Measurements from ENCODE around the gene SUCO. TPM values are rescaled to one million over a fixed set of nuclear protein-coding genes. Genes with fewer than 3 reads are reported as not detected.
"Not testable (repeated sequence)": the region's sequence is repeated elsewhere in the genome, so short reads cannot be mapped to it uniquely, and the experiment has no call there.

Gene SUCO
- total RNA-seq, 2 experiments from 2014 or later: 18.9 to 21.8 TPM

- DNase-seq: peak; percentile 7
- peak overlapping the region; percentile 76 for H3K27ac Mint-ChIP-seq
Measured at GRCh38 chr1:172566196-172566997, 33.4 kb downstream of the SUCO start.

DNA sequence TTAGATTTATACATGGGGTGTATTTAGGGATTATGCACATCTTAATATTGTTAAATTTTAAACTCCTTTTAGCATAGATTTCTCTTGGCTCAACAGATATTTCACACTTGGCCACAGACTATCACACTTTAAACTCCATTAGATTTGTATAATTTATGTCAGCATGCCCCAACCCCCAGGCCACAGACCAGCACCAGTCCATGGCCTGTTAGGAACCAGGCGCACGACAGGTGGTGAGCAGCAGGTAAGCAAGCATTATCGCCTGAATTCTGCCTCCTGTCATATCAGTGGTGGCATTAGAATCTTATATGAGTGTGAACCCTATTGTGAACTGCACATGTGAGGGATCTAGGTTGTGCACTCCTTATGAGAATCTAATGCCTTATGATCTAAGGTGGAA, 34.8 kb downstream of the SUCO start:
- DNase-seq: no peak
- H3K27me3 Mint-ChIP-seq: no peaks in the 10 kb centered on the region
- peaks cover 4% of the 10 kb centered on the region for H3K9me3 Mint-ChIP-seq
- H3K27ac Mint-ChIP-seq: no peak overlapping the region
- peaks cover 43% of the 10 kb centered on the region for H3K36me3 Mint-ChIP-seq
- H3K4me3 Mint-ChIP-seq: no peak overlapping the region
- peaks cover 10% of the 10 kb centered on the region for H3K4me1 Mint-ChIP-seq

More at GRCh38 chr1:172566196-172566997, 33.4 kb downstream of the SUCO start:
- Mint-ChIP-seq H3K9me3 (peaks cover 4% of the 10 kb centered on the region), H3K36me3 (peaks cover 47% of the 10 kb centered on the region), H3K4me1 (peaks cover 12% of the 10 kb centered on the region), H3K4me3 (no peak overlapping the region), H3K27me3 (no peaks in the 10 kb centered on the region)

GRCh38 chr1:172574080-172574479, 41.1 kb downstream of the SUCO start:
- no peak overlapping the region for H3K4me3 Mint-ChIP-seq
- H3K27me3 Mint-ChIP-seq: no peaks in the 10 kb centered on the region
- no peak overlapping the region for H3K27ac Mint-ChIP-seq
- no peak for DNase-seq
- no peaks in the 10 kb centered on the region for H3K4me1 Mint-ChIP-seq
- peaks cover 4% of the 10 kb centered on the region for H3K9me3 Mint-ChIP-seq
- H3K36me3 Mint-ChIP-seq: peaks cover 26% of the 10 kb centered on the region

GRCh38 chr1:172578586-172578985, 45.6 kb downstream of the SUCO start:
- peaks cover 13% of the 10 kb centered on the region for H3K36me3 Mint-ChIP-seq
- H3K4me3 Mint-ChIP-seq: no peak overlapping the region
- no peak overlapping the region for H3K27ac Mint-ChIP-seq
- no peaks in the 10 kb centered on the region for H3K27me3 Mint-ChIP-seq
- no peaks in the 10 kb centered on the region for H3K9me3 Mint-ChIP-seq
- no peak for DNase-seq
- peaks cover 10% of the 10 kb centered on the region for H3K4me1 Mint-ChIP-seq

DNA sequence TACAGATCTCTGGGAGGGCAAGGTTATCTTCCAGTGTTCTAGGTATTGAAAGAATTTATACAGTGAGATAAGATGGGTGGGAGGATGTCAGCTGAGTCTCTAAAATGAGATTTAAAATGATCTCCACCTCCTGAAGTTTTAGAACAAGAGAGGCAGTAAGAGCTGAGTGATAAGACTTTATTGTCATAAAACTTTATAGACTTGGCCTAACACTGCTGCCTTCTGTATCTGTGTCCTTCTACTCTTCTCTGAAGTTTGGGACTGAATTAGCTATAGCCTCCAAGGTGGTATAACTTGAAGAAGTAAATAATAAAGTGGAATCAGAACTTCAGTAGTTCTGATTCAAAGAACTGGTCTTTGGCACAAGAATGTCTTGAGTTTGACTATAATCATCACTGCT, 48.3 kb downstream of the SUCO start:
- Mint-ChIP-seq H3K27me3 (no peaks in the 10 kb centered on the region), H3K9me3 (no peaks in the 10 kb centered on the region), H3K4me1 (peaks cover 17% of the 10 kb centered on the region), H3K4me3 (no peak overlapping the region), H3K36me3 (peaks cover 10% of the 10 kb centered on the region), H3K27ac (no peak overlapping the region)
- no peak for DNase-seq

DNA sequence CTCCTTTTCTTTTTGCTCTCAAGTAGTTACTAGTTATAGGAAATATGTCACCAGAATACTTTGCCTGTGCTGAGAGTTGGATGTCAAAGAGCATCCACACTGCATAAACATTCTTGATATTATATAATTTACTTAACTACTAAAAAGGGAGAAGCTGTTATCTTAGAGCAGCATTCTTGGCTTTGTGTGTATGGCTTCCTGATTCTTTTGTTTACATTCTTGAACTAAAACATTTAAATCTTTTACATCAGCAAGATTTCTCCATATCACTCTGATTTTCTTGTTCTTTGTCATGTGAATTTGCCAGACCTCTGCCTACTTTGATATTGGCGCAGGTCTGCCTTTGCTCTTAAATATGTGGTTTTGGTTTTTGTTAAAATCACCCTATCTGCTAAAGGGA, 48.8 kb downstream of the SUCO start:
- Mint-ChIP-seq H3K4me3 (no peak overlapping the region), H3K4me1 (peaks cover 17% of the 10 kb centered on the region), H3K36me3 (peaks cover 10% of the 10 kb centered on the region), H3K27me3 (no peaks in the 10 kb centered on the region), H3K9me3 (no peaks in the 10 kb centered on the region), H3K27ac (no peak overlapping the region)
- DNase-seq: no peak

DNA sequence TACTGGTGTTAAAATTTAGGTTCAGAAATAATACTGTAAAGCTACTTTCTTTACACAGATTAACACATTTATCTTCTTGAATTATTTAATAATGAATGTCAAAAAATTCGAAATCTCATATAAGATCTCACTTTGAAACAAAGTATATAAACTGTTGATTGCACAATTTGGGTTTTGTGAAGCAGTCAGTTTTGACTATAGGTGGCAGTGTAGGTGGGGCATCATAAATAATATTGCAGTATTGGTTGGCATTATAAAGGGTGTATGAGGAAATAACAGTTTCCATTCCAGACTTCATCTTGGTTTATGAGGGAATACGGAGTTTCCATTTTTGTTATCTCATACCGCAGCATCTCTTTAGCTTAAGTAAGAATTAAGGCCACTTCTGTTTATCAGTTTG, 49.9 kb downstream of the SUCO start:
- Mint-ChIP-seq H3K4me1 (peaks cover 17% of the 10 kb centered on the region), H3K27me3 (no peaks in the 10 kb centered on the region), H3K4me3 (no peak overlapping the region), H3K36me3 (peaks cover 13% of the 10 kb centered on the region), H3K27ac (no peak overlapping the region), H3K9me3 (no peaks in the 10 kb centered on the region)
- DNase-seq: no peak

DNA sequence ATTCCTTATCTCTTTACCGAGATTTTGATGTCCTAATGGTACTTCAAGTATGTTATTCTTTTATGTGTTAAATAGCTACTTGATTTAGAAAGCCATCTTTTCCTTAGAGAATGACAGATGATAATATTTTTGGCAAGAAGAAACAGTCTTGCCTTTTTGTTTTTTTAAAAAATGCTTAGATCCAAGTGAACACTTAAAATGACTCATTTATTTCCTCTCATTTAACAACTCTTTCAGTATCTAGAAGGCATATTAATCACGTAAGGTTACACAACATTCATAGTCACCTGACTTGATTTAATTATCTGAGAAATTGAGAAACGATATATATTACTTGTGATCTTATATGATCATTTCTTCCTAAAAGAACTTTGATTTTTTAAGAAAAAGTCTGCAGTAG, 52.4 kb downstream of the SUCO start:
- peaks cover 36% of the 10 kb centered on the region for H3K4me1 Mint-ChIP-seq
- H3K27me3 Mint-ChIP-seq: no peaks in the 10 kb centered on the region
- no peak for DNase-seq
- H3K27ac Mint-ChIP-seq: no peak overlapping the region
- peaks cover 27% of the 10 kb centered on the region for H3K36me3 Mint-ChIP-seq
- no peak overlapping the region for H3K4me3 Mint-ChIP-seq
- H3K9me3 Mint-ChIP-seq: no peaks in the 10 kb centered on the region

GRCh38 chr1:172585861-172586260, 52.9 kb downstream of the SUCO start:
- Mint-ChIP-seq H3K27ac (no peak overlapping the region), H3K9me3 (no peaks in the 10 kb centered on the region), H3K36me3 (peaks cover 32% of the 10 kb centered on the region), H3K4me1 (peaks cover 40% of the 10 kb centered on the region), H3K4me3 (no peak overlapping the region), H3K27me3 (no peaks in the 10 kb centered on the region)
- DNase-seq: no peak

- Mint-ChIP-seq H3K4me1 (peaks cover 32% of the 10 kb centered on the region), H3K27ac (peak overlapping the region; percentile 80), H3K4me3 (peak overlapping the region; percentile 30), H3K9me3 (peaks cover 6% of the 10 kb centered on the region), H3K36me3 (peaks cover 55% of the 10 kb centered on the region), H3K27me3 (no peaks in the 10 kb centered on the region)
- DNase-seq: peak; percentile 24
Measured at GRCh38 chr1:172588296-172589291, 55.6 kb downstream of the SUCO start.

DNA sequence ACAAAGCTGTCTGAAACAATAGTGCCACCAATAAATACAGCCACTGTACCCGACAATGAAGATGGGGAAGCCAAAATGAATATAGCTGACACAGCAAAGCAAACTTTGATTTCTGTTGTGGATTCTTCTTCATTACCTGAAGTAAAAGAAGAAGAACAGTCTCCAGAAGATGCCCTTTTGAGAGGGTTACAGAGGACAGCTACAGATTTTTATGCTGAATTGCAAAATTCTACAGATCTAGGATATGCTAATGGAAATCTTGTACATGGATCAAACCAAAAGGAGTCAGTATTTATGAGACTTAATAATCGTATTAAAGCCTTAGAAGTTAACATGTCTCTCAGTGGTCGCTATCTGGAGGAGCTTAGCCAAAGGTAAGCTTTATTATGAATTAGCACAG, 56.6 kb downstream of the SUCO start:
- H3K36me3 Mint-ChIP-seq: peaks cover 65% of the 10 kb centered on the region
- no peak for DNase-seq
- peaks cover 6% of the 10 kb centered on the region for H3K9me3 Mint-ChIP-seq
- H3K4me1 Mint-ChIP-seq: peaks cover 32% of the 10 kb centered on the region
- no peaks in the 10 kb centered on the region for H3K27me3 Mint-ChIP-seq
- H3K27ac Mint-ChIP-seq: peak overlapping the region; percentile 80
- no peak overlapping the region for H3K4me3 Mint-ChIP-seq

GRCh38 chr1:172591429-172591828, 58.5 kb downstream of the SUCO start:
- not testable (repeated sequence) for DNase-seq, H3K9me3 Mint-ChIP-seq, H3K4me3 Mint-ChIP-seq, H3K27ac Mint-ChIP-seq, H3K27me3 Mint-ChIP-seq
- Mint-ChIP-seq H3K4me1 (peaks cover 27% of the 10 kb centered on the region), H3K36me3 (peaks cover 83% of the 10 kb centered on the region)

- not testable (repeated sequence) for H3K27me3 Mint-ChIP-seq, H3K4me3 Mint-ChIP-seq, H3K9me3 Mint-ChIP-seq, H3K4me1 Mint-ChIP-seq, DNase-seq, H3K27ac Mint-ChIP-seq
- peaks cover 75% of the 10 kb centered on the region for H3K36me3 Mint-ChIP-seq
Measured at GRCh38 chr1:172595066-172595465, 62.1 kb downstream of the SUCO start.

DNA sequence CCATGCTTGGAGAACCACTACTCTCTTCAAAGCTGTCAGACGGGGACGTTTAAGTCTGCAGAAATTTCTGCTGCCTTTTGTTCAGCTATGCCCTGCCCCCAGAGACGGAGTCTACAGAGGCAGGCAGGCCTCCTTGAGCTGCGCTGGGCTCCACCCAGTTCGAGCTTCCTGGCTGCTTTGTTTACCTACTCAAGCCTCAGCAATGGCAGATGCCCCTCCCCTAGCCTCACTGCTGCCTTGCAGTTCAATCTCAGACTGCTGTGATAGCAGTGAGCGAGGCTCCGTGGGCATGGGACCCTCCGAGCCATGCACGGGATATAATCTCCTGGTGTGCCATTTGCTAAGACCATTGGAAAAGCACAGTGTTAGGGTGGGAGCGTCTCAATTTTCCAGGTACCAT, 63.8 kb downstream of the SUCO start:
- not testable (repeated sequence) for H3K4me3 Mint-ChIP-seq, H3K4me1 Mint-ChIP-seq, H3K27me3 Mint-ChIP-seq, H3K9me3 Mint-ChIP-seq, H3K27ac Mint-ChIP-seq, DNase-seq
- peaks cover 60% of the 10 kb centered on the region for H3K36me3 Mint-ChIP-seq

- Mint-ChIP-seq H3K4me1 (peaks cover 9% of the 10 kb centered on the region), H3K27ac (no peak overlapping the region), H3K9me3 (peaks cover 2% of the 10 kb centered on the region), H3K36me3 (peaks cover 32% of the 10 kb centered on the region), H3K4me3 (no peak overlapping the region), H3K27me3 (no peaks in the 10 kb centered on the region)
- no peak for DNase-seq
Measured at GRCh38 chr1:172599912-172600311, 67.0 kb downstream of the SUCO start.
